ENCODE data around the gene KIRREL3. TPM values are rescaled to one million over a fixed set of nuclear protein-coding genes. Genes with fewer than 3 reads are reported as not detected.

The KIRREL3 gene
- total and polyA plus RNA-seq, 9 of the 15 experiments (the other 6 are each of a cell fraction or from before 2014, with no cell fraction given) = 0.04 to 0.10 TPM; not detected in 7

DNA sequence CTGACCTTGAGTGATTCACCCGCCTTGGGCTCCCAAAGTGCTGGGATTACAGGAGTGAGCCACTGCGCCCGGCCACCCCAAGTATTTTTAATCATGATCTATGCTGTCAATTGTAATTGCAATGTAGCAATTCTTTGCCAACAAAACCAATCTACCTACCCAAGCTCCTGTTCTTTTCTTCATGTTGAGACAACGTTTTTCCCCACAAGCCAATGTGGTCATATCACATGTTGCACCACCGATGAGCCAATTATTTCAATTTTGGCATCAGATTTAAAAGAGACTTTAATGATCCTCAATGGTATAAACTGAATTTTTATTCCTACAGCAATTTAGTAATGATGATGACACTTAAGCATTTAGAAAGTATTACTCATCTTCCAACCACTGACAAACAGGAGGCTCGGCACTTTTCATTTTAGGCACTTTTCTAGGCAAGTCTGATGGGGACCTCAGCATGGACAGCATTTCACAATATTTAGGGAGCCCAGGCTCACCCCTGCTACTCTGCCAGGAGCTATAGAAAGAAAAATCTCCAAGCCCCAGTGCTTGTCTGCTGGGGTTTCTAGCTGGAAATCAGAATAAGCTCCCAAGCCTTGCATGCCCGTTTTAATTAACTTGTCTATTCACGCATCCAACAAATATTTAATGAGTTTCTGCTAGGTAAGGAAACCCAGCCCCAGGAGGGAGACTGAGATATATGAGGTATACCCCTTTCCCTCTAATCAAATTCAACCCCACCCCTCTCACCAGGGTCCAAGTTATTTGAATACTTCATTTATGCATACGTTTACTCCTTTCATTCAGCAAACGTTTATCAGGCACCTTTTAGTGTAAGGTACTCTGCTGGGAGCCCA lies 353.6 kb downstream of the KIRREL3 start:
- BruUV-seq (replicated peaks) = no TSS peak
- Histone ChIP-seq H3K4me2 (ENCODE audit: insufficient read depth, low read length) (no peak overlapping the region), H3K36me3 (ENCODE audit: control insufficient read depth, insufficient read depth, low read length) (no peaks in the 10 kb centered on the region), H3K9me3 (replicated peaks; ENCODE audit: control insufficient read depth, insufficient read depth, low read depth, low read length) (no peaks in the 10 kb centered on the region), H3K9ac (ENCODE audit: insufficient read depth in 1 of 2, low read depth in 2 of 2, low read length in 2 of 2) (no peak overlapping the region), H3K27ac (ENCODE audit: extremely low read depth, low read depth, low read length) (no peak overlapping the region), H4K20me1 (replicated peaks; ENCODE audit: control insufficient read depth, insufficient read depth, low read length) (no peaks in the 10 kb centered on the region), H3K79me2 (ENCODE audit: control insufficient read depth, insufficient read depth, low read length) (no peaks in the 10 kb centered on the region), H2AFZ (ENCODE audit: low read depth, low read length) (no peak overlapping the region), H3K4me3 (no peak overlapping the region), H3K4me1 (replicated peaks in 1 of 2; ENCODE audit: control insufficient read depth in 2 of 2, insufficient read depth in 2 of 2, low read length in 2 of 2) (no peaks in the 10 kb centered on the region), H3K27me3 (ENCODE audit: control insufficient read depth in 2 of 2, insufficient read depth in 2 of 2, low read length in 2 of 2) (no peaks in the 10 kb centered on the region; a peak in 1 of 5 replicates), H3K9me1 (ENCODE audit: control insufficient read depth, insufficient read depth, low read length) (no peaks in the 10 kb centered on the region)
- 2% methylated on average over 10 of the region's 10 CpGs for WGBS (ENCODE audit: insufficient coverage, low coverage, missing lambda C conversion rate)
- CTCF ChIA-PET (ENCODE audit: low intra/inter-chr PET ratio) = no interaction called here
- DNase-seq (ENCODE audit: extremely low read depth in 1 of 4, low spot score in 3 of 4) (no peak), ATAC-seq (no peak), FAIRE-seq (no peak)
- intact Hi-C loops (cut with micrococcal nuclease) (no loop called here), in situ Hi-C loops (cut with MboI) (no loop called here)
- POLR2A ChIA-PET = interaction anchor here (0.6 kb wide), 1 partner anchor 60 kb away, joined by 4 read pairs; no protein-coding TSS in a partner anchor
- TF ChIP-seq TEAD2 (tag; IDR thresholded peaks at IDR 0.05) (no peak), STAT5B (CRISPR knock-in tag; IDR thresholded peaks at IDR 0.05) (no peak), CSDE1 (IDR thresholded peaks at IDR 0.05) (no peak), POLR3G (IDR thresholded peaks at IDR 0.05; ENCODE audit: extremely low read depth, insufficient read length, insufficient replicate concordance) (no peak), ILK (tag; IDR thresholded peaks at IDR 0.05; ENCODE audit: borderline replicate concordance, low read depth) (no peak), NCOA6 (IDR thresholded peaks at IDR 0.05) (no peak), DDX20 (tag; IDR thresholded peaks at IDR 0.05; ENCODE audit: low read depth) (no peak), XRCC3 (IDR thresholded peaks at IDR 0.05) (no peak), HEY1 (CRISPR knock-in tag; IDR thresholded peaks at IDR 0.05; ENCODE audit: borderline replicate concordance) (no peak), CBFA2T2 (conservative IDR thresholded peaks at IDR 0.05) (no peak), CCAR2 (IDR thresholded peaks at IDR 0.05; ENCODE audit: low read depth, low read length) (no peak), CHCHD3 (CRISPR knock-in tag; IDR thresholded peaks at IDR 0.05) (no peak), ZNF584 (CRISPR knock-in tag; IDR thresholded peaks at IDR 0.05; ENCODE audit: low read depth) (no peak)
- TF ChIP-seq, protein P1, sequence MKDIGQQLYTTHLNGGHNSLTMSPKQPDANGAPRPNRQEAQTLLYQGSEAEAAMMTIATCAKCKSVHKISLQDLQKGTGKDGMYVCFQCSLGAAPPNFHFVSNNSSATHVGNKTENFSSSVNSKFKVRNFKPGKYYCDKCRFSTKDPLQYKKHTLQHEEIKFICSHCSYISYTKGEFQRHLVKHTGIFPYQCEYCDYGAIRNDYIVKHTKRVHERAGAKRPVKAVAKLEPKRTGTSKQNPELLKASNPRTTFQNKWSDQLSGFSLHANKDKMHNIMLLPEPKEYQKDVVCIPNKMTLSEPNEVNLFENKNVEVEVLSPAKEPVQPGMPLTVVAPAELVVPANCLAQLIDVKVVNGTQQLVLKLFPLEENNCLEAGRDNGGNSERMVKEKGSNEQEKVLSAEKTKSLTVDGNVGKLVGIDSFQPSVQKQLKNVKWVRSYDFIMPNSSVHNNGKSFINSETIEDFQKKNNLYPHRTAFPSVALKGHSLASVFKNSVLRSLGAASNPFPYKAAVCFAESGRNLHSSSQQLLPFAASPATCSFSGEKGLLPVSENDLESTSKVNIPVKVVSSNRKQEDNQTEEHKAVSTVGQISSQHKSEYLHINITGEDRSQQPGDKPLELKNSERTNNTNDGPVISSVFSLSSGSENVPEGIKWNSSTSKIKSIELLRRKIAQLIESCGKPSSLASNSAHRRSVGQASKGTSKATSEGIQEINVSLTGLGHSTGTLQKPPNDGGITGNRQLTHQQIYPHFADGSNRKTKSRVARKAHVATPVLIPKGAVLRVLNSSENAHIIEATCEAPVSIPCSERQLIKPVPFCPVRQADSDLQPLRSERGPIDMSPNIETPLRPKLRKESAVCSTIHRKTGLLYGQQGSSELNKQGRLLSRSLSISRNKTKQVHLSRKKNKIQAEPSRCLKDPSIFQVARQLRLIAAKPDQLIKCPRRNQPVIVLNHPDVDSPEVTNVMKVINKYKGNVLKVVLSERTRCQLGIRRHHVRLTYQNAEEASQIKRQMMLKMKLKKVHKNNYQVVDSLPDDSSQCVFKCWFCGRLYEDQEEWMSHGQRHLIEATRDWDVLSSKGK (CRISPR knock-in tag; IDR thresholded peaks at IDR 0.05) = no peak
- TF ChIP-seq, protein P2, sequence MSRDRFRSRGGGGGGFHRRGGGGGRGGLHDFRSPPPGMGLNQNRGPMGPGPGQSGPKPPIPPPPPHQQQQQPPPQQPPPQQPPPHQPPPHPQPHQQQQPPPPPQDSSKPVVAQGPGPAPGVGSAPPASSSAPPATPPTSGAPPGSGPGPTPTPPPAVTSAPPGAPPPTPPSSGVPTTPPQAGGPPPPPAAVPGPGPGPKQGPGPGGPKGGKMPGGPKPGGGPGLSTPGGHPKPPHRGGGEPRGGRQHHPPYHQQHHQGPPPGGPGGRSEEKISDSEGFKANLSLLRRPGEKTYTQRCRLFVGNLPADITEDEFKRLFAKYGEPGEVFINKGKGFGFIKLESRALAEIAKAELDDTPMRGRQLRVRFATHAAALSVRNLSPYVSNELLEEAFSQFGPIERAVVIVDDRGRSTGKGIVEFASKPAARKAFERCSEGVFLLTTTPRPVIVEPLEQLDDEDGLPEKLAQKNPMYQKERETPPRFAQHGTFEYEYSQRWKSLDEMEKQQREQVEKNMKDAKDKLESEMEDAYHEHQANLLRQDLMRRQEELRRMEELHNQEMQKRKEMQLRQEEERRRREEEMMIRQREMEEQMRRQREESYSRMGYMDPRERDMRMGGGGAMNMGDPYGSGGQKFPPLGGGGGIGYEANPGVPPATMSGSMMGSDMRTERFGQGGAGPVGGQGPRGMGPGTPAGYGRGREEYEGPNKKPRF (IDR thresholded peaks at IDR 0.05; ENCODE audit: low read depth, low read length) = no peak

Data from K562 (cell line).